Measurements from ENCODE around the gene PGLYRP2.
A peak's percentile ranks its signal among the peaks of the same experiment; 100 is the strongest.

The PGLYRP2 gene

DNA sequence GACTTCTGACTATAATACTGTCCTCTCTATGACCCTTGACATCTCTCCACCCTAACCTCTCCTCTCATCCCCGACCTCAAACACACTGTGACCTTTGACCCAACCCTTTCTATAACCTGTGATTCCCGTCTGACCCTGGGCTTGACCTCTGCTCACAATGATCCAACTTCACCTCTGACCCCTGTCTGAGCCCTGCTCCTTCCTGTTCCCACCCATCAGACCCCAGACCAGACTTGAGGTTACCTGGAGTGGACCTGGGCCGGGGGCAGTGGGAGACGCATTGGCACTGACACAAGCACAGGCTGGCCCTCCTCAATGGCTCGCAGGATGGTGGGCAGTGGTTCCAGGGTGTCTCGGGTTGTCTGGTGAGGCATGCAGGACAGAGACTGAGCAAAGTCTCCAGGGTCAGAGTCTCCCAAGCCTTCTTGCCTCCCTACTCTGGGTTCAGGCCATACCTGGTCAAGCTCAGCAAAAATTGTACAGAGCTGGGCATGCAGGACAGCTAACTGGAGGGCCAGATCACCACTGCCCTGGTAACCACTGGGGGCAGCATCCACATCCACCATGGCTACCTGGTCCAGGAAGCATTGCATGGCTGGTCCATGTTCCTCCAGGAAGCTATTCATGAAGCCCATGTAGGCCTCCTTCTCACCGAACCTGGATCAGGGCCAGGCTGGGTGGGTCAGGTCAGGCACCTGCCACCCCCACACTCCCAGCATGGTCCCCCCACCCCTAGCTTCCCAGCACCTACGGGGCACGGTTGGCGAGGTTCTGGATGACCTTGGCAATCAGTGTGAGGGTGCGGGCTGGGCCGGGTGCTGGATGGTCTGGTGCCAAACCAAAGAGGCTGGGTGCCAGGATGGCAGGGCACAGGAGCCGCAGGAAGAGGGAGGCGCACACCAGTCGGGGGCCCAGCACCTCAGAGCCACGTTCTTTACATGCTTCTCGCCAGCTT lies 25.1 kb downstream of the PGLYRP2 start:
- DNase-seq (ENCODE audit: low spot score), result no peak

DNA sequence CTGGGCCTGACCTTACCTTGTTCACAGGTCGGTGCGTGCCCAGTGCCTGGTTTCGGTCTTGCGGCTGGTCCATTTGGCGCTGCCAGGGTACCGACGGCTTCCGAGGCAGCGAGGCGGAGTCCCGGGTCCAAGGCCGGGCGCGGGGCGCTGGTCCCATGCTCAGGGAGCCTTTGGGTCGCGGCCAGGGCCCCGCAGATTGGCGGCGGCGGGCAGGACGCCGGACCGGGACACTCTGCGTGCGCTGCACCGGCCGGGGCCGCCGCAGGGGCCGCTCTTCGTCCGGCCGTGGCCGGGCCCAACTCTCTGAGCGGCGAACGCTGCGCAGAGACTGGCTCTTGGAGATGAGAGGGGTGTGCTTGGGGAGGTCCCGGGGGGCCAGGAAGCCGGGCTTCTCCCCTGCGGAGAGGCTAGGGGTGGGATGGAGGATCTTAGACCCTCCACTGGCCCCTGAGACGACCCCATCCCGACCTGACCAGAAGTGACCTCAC lies 26.2 kb downstream of the PGLYRP2 start:
- DNase-seq (ENCODE audit: low spot score), result peak; percentile 76

DNA sequence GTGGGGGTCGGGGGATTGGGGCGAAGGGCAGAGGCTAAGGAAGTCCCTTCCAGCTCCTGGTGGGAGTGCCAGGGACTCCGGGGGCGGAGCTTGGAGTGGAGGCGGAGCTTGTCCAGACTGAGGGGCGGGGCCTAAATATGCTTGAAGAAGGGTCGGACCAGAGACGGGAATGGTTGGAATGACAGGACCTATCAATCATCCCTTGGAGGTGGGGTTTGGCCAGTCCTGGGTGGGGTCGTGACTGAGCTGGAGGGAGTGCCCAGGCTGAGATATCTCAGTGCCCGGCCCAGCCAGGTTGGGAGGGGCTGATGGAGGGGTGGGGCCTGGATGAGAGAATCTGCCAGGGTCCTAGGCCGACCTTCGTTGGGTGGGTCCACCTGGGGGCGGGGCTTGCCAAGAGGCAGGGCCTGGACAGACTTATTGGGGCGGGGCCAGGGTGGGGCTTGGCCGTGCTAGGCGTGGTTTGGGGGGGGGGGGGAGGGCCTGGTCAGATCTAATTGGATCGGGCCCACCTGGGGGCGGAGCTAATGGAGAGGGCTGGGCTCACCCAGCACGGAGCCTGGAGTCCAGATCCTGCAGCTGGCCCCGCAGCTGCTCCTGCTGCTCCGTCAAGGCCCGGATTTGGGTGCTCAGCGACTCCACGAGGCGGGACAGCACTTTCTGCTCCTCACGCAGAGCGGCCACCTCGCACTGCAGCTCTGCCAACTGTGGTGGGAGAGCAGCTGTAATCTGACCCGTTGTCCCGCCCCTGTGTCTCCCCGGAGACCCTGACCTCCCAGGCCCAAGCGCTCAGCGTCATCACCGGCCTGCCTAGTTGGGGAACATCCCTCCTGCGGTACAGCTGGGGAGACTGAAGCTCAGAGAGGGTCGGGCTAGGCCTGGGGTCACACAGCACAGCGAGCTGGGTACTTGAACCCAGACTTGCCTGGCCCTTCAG lies 26.9 kb downstream of the PGLYRP2 start:
- DNase-seq (ENCODE audit: low spot score), result peak; percentile 96

DNA sequence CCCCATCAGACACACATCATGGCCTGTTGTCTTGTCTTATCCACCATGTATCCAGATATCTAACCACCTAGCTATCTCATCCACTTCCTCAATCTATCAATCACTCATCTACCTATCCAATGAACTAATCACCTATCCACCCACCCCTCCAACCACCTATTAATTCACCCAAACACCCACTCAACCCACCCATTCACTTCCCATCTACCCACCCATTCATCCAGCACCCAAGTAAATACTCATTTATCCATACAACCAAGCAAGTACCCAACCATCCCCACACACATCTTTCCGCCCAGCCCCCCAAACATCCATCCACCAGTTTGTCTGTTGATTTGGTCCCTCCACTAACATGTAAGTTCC lies 28.8 kb downstream of the PGLYRP2 start:
- no peak for DNase-seq (ENCODE audit: low spot score)

DNA sequence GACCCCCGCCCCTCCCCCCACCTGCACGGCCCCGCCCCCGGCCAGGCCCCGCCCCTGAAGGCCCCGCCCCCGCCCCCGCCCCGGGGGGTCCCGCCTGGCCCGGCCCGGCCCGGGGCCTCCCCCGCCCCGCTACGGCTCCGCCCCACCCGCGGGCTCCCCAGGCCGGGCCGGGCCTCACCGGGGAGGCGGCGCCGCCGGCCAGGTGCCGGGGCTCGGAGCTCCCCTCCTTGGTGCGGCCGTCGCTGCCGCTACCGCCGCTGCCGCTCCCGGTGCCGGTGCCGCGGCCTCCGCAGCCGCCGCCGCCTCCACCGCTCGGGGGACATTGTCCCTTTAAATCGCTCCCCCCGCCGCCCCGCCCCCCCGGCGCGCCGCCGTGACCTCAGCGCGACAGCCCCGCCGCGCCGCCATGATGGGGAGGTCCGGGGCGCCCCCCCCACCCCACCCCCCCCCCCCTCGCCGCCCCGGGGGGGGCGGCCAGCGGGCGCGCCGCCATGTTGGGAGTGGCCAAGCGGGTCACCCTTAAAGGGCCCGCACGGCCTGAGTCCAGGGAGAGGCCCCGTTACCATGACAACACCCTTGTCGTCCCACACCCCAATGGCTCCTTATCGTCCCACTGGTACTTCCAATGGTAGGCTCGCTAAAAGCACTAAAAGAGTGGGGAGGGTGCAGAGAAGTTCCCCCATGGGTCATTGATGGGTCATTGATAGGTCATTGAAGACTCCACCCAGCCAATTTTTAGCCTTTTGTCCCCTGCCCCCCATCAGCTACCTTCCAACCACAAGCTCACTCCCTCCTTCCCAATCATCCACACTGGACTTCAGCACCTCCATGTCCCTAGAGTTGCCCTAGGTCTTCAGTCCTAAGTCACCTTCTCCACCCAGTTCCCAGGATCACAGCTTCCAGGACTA lies 29.4 kb downstream of the PGLYRP2 start, which contains the start of gene WIZ:
WIZ (minus strand) TSS at position 337 of the 908 bp plus-strand sequence. CDS start 1,649 bp downstream, outside the sequence.
- peak; percentile 97 for DNase-seq (ENCODE audit: low spot score)

DNA sequence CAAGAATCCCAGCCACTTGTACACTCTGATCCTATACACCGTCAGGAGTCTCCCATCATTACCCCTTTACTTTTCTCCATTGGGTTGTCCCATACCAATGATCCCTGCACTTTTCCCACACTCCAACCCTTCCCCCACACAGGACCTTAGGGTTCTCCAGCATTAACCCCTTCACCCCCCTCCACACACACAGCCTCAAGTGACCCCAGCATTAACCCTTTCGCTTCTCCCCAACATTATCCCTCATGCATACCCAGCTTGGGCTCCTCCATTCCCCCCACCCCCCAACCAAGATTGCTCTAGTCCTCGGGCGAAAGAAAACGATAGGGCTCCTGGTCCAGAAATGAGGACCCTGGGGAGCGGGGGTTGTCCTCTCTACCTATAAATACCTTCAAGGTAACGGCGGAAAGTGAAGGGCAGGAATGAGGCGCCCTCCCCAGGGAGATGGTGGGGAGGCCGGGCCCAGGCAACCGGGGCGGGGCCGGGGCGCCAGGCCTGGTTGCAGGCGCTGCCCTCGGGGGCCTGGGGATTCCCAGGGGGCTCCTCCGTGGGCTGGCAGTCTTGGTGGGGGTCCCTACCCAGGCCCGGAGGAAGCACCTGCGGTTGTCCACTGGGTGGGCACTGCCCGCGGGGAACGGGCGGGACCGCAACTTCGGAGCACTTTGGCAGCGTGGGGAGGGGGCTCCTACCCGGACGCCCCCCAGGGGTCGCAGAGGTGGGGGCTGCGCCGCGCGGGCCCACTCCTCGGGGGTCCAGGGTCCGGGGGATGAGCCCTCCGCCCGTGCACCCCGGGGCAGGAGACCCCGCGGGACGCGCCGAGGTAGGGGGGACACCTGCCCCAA lies 30.3 kb downstream of the PGLYRP2 start:
- DNase-seq (ENCODE audit: low spot score), result no peak

DNA sequence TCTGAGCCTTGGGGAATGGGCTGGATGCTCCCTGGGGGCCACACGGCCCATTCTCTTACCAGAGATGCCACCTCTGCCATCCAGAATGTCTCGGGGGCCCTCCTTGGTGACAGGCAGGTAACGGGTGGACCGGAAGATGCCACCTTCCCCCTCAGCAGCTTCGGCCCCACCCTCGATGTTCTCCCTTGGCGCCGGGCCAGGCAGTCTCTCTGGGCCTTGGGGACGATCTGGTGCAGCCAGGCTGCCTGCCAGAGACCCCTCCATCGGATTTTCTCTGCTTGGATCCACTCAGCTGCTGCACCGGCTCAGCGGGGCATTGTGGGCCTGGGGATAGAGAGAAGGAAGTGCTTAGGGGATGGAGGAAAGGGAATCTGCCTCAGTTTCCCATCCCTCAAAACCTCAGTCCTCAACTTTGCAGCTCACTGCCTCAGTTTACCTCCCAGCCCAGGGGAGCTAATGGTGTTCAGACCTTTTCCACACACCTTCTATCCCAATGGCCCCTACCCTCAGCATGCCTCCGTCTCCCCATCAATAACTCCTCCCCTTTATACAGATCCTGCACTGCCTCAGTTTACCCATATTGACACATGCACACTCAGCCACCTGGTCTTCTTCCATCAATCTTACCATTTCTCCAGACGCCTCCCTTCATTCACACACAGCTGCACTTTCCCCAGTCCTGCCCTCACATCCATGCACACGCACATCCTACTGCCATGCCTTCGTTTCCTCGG lies 31.1 kb downstream of the PGLYRP2 start:
- DNase-seq (ENCODE audit: low spot score), result no peak

DNA sequence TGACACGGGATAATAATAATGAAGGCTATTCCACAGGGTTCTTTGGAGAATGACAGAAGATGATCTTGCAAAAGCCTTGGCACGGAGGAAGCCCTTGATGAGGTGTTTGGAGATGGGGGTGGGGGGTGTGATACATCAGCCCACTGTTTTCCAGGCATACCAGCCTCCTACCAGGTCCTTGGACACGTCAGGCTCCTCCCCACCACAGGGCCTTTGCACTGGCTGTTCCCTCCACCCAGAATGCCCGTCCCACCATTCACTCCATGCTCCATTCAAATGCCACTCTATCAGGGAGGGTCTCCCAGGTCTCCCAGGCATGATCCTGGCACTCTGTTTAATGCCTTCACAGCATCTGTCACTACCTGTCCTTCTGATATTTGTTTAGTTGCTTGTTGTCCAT lies 32.2 kb downstream of the PGLYRP2 start:
- DNase-seq (ENCODE audit: low spot score), result no peak

DNA sequence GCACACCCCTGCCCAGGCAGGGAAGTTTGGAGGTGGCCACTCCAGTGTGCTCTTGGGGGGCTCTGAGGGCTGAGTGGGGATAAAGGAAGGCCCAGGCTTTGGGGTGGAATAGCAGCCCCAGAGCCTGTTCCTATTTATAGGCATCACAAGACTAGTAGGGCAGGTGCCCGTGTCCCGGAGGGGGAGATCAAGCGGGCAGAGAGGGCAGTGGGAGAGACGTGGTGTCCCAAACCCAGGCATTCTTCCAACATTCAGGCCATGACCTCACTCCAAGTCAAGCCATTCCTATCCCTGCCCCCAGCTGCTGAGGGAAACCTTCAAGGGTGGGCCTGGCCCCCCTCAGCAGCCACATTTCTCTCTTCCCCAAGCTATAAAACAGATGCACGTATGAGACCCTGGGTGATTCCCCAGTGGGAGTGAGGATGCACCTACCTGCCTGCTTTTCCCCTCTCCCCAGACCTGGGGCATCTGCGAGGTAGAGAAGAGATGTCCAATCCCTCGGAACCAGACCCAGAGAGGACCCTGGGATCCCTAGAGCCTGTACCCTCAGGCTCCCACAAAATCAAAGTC lies 33.4 kb downstream of the PGLYRP2 start:
- no peak for DNase-seq (ENCODE audit: low spot score)

DNA sequence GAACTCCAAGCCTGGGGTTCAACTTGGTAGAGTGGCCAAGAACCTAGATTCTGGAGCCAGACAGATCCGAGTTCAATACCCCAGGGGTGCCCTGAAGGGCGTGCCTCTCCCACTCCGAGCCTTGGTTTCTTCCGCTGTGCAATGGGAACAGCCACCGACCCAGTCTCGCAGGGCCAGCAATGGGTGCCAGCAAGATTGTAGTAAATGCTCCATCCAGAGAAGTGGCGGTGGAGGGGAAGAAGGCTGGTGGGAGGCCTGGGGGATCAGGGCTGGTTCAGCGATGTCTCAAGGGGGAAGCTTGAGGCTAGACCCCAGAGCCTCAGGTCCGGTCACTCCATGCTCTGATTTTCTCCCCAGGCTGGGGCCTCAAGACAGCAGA lies 34.1 kb downstream of the PGLYRP2 start:
- DNase-seq (ENCODE audit: low spot score), result no peak

DNA sequence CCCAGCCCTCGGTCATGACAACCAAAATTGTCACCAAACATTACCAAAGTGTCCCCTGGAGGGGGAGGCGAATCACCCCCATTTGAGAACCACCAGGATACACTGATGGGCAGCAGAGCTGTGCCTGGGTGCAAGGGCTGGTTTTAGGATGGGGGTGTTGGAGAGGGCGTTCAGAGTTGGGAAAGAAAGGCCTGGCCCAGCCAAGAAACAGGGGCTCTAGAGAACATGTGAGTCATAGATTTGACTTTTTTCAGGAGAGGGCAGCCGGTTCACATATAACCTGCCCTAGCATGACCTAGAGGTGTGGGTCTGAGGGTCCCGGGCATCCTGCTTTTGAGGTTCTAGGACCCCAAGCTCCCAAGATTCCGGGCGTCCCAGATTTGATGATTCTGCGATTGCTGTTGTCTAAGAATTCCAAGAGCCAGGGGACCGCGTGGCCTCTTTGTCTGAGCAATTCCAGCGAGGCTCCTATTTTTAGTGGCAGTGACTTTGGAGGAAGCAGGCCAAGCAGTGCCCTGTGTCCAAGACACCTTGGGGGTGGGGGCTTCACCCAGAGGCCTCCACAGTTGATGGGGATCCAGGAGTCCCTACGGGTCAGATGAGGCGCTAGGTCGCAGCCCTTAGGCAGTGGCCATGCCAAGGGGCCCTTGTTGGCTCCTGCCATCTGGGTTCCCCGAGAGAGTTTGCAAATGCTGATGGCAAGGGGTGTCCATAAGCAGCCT lies 34.6 kb downstream of the PGLYRP2 start:
- DNase-seq (ENCODE audit: low spot score), result no peak

DNA sequence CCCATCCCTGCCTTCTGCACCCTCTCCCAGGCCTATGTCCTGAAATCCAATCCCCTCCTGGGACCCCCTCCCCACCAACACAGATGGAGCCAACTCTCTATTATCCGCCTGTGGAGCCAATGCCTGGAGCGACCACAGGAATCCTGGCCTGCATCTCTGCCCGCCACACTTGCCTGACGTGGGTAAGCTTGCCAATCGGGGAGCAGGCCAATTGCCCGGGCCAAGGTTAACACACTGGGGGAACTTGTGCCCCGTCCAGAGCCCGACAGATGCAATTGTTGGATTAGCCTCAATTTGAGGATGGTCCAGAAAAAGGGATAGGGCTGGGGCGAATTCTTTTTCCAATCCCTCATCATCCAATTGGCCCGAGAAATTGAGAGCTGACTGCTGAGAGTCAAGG lies 35.5 kb downstream of the PGLYRP2 start:
- no peak for DNase-seq (ENCODE audit: low spot score)

DNA sequence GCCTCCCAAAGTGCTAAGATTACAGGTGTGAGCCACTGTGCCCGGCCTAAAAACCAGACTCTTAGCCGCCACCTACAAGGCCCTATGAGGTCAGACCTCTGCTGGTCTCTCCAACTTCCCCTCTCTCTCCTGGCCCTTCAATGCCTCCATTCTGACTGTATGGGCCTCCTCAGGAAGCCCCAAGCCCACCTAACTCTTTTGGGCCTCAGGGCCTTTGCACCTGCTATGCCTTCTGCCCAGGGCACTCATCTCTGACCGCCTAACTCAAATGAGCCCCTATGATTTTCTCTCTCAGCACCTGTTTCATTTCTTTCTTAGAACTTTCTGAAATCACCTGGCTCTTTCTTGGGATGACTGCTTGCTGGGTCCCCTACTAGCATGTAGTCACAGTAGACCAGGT lies 36.0 kb downstream of the PGLYRP2 start:
- DNase-seq (ENCODE audit: low spot score), result no peak

DNA sequence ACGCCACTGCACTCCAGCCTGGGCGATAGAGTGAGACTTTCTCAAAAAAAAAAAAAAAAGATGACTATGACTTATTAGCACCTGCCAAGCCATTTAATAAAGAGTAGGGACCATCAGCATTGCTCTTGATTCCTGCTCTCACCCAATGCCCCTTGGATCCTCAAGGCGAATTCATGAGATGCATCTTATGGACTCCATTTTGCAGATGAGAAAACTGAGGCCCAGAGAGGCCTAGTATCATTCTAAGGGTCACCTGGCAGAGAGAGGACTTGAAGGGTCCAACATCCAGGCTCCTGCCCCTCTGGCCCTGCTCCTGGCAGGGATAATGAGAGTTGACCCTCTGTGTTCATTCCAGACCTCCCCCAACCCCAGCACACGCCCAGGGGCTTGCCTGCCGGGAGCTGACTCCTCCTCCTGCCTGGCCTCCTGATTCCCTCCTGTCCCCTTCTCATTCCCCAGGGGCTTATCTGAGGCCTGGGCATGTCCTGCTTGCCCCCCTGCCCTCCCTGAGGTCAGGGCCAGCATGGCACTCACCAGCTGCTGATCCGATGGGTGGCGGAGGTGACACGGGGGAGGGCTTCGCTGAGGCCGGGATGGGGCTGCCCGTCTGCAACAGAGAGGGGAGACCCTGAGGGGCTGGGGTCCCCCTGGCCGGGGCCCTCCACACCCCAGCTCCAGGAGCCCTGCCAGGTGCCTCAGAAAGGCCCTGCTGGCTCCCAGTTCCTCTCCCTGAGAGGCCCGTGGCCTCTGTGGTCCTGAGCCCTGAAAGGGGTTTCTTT lies 37.0 kb downstream of the PGLYRP2 start:
- no peak for DNase-seq (ENCODE audit: low spot score)

DNA sequence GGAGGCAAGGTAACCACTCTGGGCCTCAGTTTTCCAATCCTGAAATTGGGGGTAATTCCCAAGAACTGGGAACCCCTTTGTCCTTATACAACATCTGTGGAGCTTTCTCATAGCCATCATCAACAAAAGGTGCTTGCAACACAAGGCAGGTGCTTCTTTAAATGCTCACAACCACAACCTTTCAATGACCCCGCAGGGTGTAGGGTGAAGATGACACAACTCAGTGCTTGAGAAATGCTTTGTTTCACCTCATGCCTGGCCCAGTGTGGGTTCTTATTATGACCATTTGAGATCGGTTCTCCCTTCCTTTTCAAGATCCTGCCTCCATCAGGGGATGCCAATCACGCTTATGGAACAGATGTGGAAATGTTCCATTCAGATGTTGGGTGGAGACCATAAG lies 38.0 kb downstream of the PGLYRP2 start:
- no peak for DNase-seq (ENCODE audit: low spot score)

DNA sequence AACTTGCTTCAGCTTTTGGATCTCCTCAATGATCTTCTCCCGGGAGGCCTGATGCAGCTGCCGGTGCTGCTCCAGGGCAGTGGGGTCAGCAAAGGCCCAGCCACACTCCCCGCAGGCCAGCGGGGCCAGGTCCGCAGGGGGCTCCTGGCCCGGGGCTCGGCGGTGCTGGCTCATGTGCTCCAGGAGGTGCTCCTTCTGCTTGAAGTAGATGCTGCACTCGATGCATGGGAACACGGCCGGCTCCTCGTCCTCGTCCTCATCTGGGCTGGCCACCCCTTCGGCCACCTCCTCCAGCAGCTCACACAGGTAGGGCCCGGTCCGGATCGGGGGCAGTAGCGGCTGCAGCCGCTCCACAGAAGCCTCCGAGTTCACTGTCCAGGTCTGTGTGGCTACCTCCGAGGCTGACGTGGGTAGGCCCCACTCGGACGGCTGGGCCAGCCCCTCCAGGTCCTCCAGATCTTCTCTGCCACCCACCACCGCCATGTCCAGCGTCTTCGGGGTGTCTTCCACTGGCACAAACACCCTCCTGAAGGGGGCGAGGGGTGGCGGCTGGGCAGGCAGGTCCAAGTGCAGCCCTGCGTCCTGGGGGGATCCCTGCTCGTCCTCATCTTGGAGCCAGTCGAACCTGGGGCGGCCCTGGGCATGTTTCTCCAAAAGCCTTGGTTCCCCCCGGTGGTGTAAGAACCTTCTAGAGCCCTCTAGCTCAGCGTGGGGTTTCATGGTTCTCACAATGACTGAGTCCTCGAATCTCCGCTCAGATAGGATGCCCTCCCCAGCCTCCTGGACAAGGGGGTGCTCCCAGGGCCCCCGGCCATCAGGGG lies 39.3 kb downstream of the PGLYRP2 start:
- DNase-seq (ENCODE audit: low spot score), result no peak
